HG03460 (cell line): ENCODE results near the gene SLA2.
"Not testable (repeated sequence)": the region's sequence is repeated elsewhere in the genome, so short reads cannot be mapped to it uniquely, and the experiment has no call there.

Experiments
- ATAC-seq: cut with Tn5 transposase; IDR thresholded peaks from one replicate; pipeline ENCODE4 v1.9.1; 2021; ENCODE audit not compliant: unreplicated experiment

SLA2 gene

DNA sequence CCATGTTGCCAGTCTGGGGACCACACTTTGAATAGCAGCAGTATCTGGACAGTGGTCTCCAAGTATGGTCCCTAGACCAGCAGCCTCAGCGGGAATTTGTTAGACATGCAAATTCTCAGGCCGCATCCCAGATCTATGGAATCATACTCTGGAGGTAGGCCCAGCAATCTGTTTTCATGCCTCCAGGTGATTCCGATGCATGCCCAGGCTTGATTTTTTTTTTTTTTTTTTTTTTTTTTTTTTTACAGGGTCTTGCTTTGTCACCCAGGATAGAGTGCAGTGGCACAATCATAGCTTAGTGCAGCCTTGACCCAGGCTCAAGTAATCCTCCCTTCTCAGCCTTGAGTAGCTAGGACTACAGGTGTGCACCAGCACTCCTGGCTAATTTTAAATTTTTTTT lies 682 bp upstream of the SLA2 start:
- ATAC-seq, result no peak

DNA sequence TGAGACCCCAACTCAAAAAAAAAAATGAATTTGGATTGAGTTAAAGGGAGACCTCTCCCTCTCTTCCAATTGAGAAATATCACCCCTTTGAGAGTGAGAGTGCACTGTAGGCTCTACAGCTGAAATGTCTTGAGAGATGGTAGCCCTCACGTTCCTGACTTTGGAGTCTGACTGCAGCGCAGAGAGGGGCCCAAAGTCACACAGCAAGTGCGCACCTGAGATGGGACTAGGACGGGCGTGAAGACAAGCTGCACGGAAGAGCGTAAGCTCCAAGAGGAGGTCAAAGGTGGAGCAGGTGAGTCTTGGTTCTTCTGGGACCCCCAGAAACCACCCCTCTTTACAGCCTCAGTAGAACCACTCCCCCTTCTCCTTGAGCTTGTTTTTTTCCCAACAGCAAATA lies 643 bp downstream of the SLA2 start:
- no peak for ATAC-seq

- ATAC-seq, result no peak
Measured at GRCh38 chr20:36644706-36645095, 1.3 kb downstream of the SLA2 start.

GRCh38 chr20:36644032-36644705 lies 1.8 kb downstream of the SLA2 start:
- ATAC-seq, result no peak

- no peak for ATAC-seq
Measured at GRCh38 chr20:36642136-36642535, 3.9 kb downstream of the SLA2 start.

- no peak for ATAC-seq
Measured at GRCh38 chr20:36641506-36641843, 4.5 kb downstream of the SLA2 start.

GRCh38 chr20:36638876-36639400 lies 7.1 kb downstream of the SLA2 start:
- ATAC-seq, result not testable (repeated sequence)

DNA sequence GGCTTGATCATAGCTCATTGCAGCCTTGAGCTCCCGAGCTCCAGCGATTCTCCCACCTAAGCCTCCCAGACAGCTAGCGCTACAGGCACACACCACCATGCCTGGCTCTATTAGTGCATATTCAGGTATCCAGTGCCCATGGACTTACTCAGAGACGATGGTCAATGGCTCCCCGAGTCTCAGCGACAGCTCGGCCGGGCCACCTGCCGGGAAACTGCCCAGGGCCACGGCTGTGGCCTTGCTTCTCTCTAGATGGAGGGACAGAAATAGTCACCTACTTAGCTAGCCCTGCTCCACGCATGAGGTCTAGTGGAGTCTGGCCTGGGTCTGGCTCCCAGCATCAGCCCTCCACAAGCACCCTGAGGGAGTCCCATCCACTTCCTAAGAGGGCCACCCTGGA lies 11.7 kb downstream of the SLA2 start:
- no peak for ATAC-seq

DNA sequence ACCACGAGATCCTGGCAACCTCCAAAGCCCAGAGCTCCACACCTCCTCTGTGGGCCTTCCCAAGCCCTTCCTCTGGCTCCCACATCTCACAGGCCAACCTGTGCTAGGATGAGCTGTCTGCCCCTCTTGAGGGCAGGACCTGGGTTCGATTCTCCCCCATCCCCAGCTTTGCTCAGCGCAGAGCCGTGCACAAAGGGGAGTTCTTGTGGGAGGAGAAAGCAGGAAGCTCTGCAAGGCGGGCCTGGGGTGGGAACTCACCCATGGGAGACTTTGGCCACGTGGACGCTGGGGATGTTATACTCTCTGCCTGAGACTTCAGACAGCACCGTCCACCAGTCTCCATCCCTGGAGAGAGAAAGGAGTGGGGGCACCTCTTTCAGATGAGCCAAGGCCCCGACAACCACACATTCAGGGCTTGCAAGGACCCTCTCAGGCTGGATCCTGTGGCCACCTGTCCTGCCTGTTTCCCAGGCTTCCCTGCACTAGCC lies 12.7 kb downstream of the SLA2 start:
- no peak for ATAC-seq

- ATAC-seq, result no peak
Measured at GRCh38 chr20:36632487-36633284, 13.3 kb downstream of the SLA2 start.

GRCh38 chr20:36632147-36632486 lies 13.9 kb downstream of the SLA2 start:
- no peak for ATAC-seq

DNA sequence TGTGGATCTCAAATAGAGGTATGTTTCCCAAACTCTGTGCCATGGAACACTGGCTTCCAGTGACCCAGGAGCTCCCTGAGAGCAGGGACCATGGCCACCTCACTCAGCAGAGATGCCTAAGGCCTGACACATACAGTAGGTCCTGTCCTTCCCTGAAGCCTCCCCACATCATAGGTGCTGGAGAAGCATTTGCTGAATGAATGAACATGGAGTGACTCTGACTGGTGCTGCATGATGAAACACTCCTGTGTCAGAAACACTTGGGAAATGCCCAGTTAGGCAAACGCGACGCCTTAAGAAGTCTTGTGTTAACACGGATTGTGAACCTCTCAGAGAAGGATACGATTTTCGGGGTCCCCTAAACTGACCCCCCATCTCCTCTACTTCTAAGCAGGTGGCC lies 14.3 kb downstream of the SLA2 start:
- no peak for ATAC-seq

- ATAC-seq, result no peak
Measured at GRCh38 chr20:36629719-36630681, 16.0 kb downstream of the SLA2 start.

DNA sequence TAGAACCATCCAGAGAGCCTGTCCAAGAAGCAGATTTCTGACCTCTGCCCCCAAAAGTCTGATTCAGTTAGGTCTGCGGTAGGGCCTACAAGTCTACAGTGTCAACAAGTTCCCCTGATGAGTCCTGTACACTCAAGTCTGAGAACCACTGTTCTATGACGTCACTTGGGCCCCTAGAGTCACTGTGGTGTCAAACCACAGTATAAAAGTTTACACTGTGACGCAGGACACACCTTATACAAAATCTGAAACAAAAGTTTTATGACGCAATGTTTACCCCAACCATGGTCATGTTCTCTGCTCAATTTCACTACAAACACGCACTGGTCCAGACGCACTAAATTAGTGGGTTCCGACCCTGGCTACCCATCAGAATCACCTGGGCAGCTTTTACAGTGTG lies 17.9 kb downstream of the SLA2 start:
- no peak for ATAC-seq

GRCh38 chr20:36624944-36625324 lies 21.1 kb downstream of the SLA2 start:
- ATAC-seq, result no peak

- no peak for ATAC-seq
Measured at GRCh38 chr20:36624068-36624943, 21.7 kb downstream of the SLA2 start.

DNA sequence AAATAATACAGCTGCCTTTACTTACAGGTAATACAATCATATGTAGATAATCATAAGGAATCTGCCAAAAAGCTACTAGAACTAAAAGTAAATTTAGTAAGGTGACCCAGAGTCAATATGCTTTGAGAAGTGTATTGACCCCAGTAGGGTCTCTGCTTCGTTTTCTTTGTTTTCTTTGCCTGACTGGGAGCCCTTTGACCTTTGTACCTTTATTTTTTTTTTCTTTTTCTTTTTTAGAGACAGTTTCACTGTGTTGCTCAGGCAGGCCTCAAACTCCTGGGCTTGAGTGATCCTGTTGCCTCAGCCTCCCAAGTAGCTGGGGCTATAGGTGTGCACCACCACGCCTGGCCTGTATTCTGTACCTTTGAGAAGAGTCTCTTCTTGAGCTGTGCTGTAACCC lies 22.6 kb downstream of the SLA2 start:
- ATAC-seq, result no peak

- no peak for ATAC-seq
Measured at GRCh38 chr20:36620917-36621316, 25.1 kb downstream of the SLA2 start.

DNA sequence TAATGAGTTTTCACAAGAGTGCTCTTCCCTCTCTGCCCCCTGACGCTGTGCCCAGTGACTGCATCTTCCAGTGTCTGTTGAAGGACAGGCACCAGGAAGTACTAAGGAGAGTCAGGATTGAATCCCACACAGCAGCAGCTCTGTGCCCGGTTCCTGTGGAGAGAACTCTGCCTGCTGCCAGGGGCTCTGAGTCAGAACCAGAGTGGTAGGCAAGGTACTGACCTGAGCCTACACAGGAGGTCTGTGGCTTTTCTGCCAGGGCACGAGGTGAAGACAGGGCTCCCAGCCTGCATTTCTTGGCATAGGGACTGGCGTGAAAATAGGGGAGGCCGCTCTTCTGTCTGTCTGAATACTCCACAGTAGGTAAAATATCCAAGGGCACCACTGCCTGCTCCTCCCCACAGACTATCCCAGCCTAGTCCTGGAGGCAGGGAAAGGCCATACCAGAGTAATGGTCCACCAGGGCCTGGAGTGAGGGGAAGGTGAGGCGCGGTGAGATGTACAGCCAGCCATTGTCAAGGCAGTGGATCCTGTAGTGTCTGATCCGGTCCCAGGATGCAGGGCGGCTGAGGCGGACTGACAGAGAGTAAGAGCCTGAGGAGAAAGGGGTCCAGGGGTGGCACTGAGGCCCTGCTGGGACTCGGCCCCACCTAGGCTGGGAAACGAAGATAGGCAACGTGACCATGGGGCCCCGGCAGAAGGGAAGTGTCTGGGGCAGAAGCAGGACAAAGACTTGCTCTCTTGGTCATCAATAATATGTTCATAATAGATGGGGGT lies 31.0 kb downstream of the SLA2 start:
- no peak for ATAC-seq

- no peak for ATAC-seq
Measured at GRCh38 chr20:36613974-36614373, 32.0 kb downstream of the SLA2 start.
